H9 (cell line): Measurements from ENCODE around the gene EFCAB11. TPM values are rescaled to one million over a fixed set of nuclear protein-coding genes. Genes with fewer than 3 reads are reported as not detected.

Source experiments
- DNase-seq: peaks from one replicate; pipeline ENCODE4 v3.0.0-alpha.2; 2017
- H2AFZ ChIP-seq: one replicate; pipeline ENCODE4 v1.6.1; 2013; ENCODE audit warnings: mild to moderate bottlenecking, low read length, control low read depth, moderate library complexity
- H2AK5ac ChIP-seq: 2 replicates; pipeline ENCODE4 v1.6.1; 2013; ENCODE audit warnings: low read length, control low read depth, mixed read lengths; ENCODE audit not compliant: insufficient read length
- H2BK120ac ChIP-seq: one replicate; pipeline ENCODE4 v1.6.1; 2013; ENCODE audit warnings: low read depth, mild to moderate bottlenecking, low read length, control low read depth, inconsistent platforms; ENCODE audit not compliant: poor library complexity, severe bottlenecking
- H2BK12ac ChIP-seq: 2 replicates; pipeline ENCODE4 v1.6.1; 2013; ENCODE audit warnings: low read length, control low read depth, mixed read lengths, low read depth; ENCODE audit not compliant: insufficient read length
- H2BK15ac ChIP-seq: 2 replicates; pipeline ENCODE4 v1.6.1; 2013; ENCODE audit warnings: low read depth, low read length, control low read depth
- H2BK20ac ChIP-seq: one replicate; pipeline ENCODE4 v1.6.1; 2013; ENCODE audit warnings: low read depth, mild to moderate bottlenecking, low read length, control low read depth, inconsistent platforms; ENCODE audit not compliant: poor library complexity, severe bottlenecking
- H2BK5ac ChIP-seq: 2 replicates; pipeline ENCODE4 v1.6.1; 2013; ENCODE audit warnings: low read length, control low read depth, mixed read lengths; ENCODE audit not compliant: insufficient read length
- H3K14ac ChIP-seq: 2 replicates; pipeline ENCODE4 v1.6.1; 2013; ENCODE audit warnings: low read length, control low read depth; ENCODE audit not compliant: insufficient read depth
- H3K18ac ChIP-seq: 2 replicates; pipeline ENCODE4 v1.6.1; 2013; ENCODE audit warnings: low read depth, mild to moderate bottlenecking, mixed read lengths, low read length, control low read depth; ENCODE audit not compliant: insufficient read length
- H3K23ac ChIP-seq: 2 replicates; pipeline ENCODE4 v1.6.1; 2013; ENCODE audit warnings: low read length, control low read depth, mixed read lengths, low read depth; ENCODE audit not compliant: insufficient read length
- H3K23me2 ChIP-seq: 2 replicates; pipeline ENCODE4 v1.6.1; 2013; ENCODE audit warnings: low read depth, mild to moderate bottlenecking, mixed read lengths, low read length, control low read depth; ENCODE audit not compliant: insufficient read length, poor library complexity, severe bottlenecking
- H3K27ac ChIP-seq: 2 replicates; pipeline ENCODE4 v1.5.1; 2013; ENCODE audit warnings: low read length, control low read depth, mixed read lengths, low read depth; ENCODE audit not compliant: insufficient read length
- H3K27me3 ChIP-seq: 2 replicates; pipeline ENCODE4 v1.6.1; 2013; ENCODE audit warnings: low read length, control low read depth, inconsistent platforms; ENCODE audit not compliant: insufficient read depth
- H3K4ac ChIP-seq: 2 replicates; pipeline ENCODE4 v1.6.1; 2013; ENCODE audit warnings: low read depth, mild to moderate bottlenecking, control low read depth, inconsistent platforms, low read length, moderate library complexity
- H3K4me1 ChIP-seq: 2 replicates; pipeline ENCODE4 v1.6.1; 2013; ENCODE audit warnings: low read length, control low read depth, inconsistent platforms; ENCODE audit not compliant: insufficient read depth
- H3K4me2 ChIP-seq: 2 replicates; pipeline ENCODE4 v1.6.1; 2013; ENCODE audit warnings: low read length, control low read depth, mixed read lengths; ENCODE audit not compliant: insufficient read length, insufficient read depth
- H3K56ac ChIP-seq: 2 replicates; pipeline ENCODE4 v1.6.1; 2013; ENCODE audit warnings: low read depth, mild to moderate bottlenecking, mixed read lengths, low read length, control low read depth; ENCODE audit not compliant: insufficient read length
- H3K79me1 ChIP-seq: 2 replicates; pipeline ENCODE4 v1.6.1; 2013; ENCODE audit warnings: low read depth, mild to moderate bottlenecking, moderate library complexity, low read length, control low read depth, inconsistent platforms; ENCODE audit not compliant: insufficient read depth, poor library complexity, severe bottlenecking
- H3K79me2 ChIP-seq: 2 replicates; pipeline ENCODE4 v1.6.1; 2013; ENCODE audit warnings: low read length, control low read depth, inconsistent platforms; ENCODE audit not compliant: insufficient read depth
- H3K9ac ChIP-seq: 2 replicates; pipeline ENCODE4 v1.6.1; 2013; ENCODE audit warnings: low read length, control low read depth, mixed read lengths; ENCODE audit not compliant: insufficient read length; ENCODE audit errors: extremely low read depth
- H3K9me3 ChIP-seq: one replicate; pipeline ENCODE4 v1.6.1; 2013; ENCODE audit warnings: low read depth, low read length, inconsistent platforms; ENCODE audit not compliant: control insufficient read depth
- H3T11ph ChIP-seq: one replicate; pipeline ENCODE4 v1.6.1; 2013; ENCODE audit warnings: mild to moderate bottlenecking, low read length, control low read depth, inconsistent platforms
- H4K20me1 ChIP-seq: one replicate; pipeline ENCODE4 v1.6.1; 2013; ENCODE audit not compliant: control insufficient read depth, insufficient read length, insufficient read depth
- H4K5ac ChIP-seq: 2 replicates; pipeline ENCODE4 v1.6.1; 2013; ENCODE audit warnings: low read depth, mild to moderate bottlenecking, mixed read lengths, low read length, control low read depth; ENCODE audit not compliant: insufficient read length
- H4K8ac ChIP-seq: replicated peaks from 2 replicates; pipeline ENCODE4 v1.6.1; 2013; ENCODE audit warnings: low read length, control low read depth, mixed read lengths, low read depth; ENCODE audit not compliant: insufficient read length
- H4K91ac ChIP-seq: 2 replicates; pipeline ENCODE4 v1.6.1; 2013; ENCODE audit warnings: low read depth, mild to moderate bottlenecking, moderate library complexity, mixed read lengths, low read length, control low read depth; ENCODE audit not compliant: insufficient read length
- H3K27ac Mint-ChIP-seq, 3 experiments: 2 replicates in 2 of 3; 3 replicates in 1 of 3; pipeline ENCODE4 v1.8.0; 2020 to 2021; ENCODE audit warnings: mixed read lengths in 3 of 3, mild to moderate bottlenecking in 1 of 3, moderate library complexity in 1 of 3
- H3K27me3 Mint-ChIP-seq: 2 replicates; pipeline ENCODE4 v1.8.0; 2021; ENCODE audit warnings: low read depth, mild to moderate bottlenecking, moderate library complexity, mixed read lengths
- H3K36me3 Mint-ChIP-seq, 3 experiments: 2 replicates in 2 of 3; 3 replicates in 1 of 3; pipeline ENCODE4 v1.8.0; 2020 to 2021; ENCODE audit warnings: low read depth in 3 of 3, mixed read lengths in 3 of 3; ENCODE audit not compliant: insufficient read depth in 1 of 3
- H3K4me1 Mint-ChIP-seq, 2 experiments: 2 replicates each; pipeline ENCODE4 v1.8.0; 2020; ENCODE audit warnings: mixed read lengths in 2 of 2
- H3K4me3 Mint-ChIP-seq, 2 experiments: 2 replicates in 1 of 2; 3 replicates in 1 of 2; pipeline ENCODE4 v1.8.0; 2020 to 2021; ENCODE audit warnings: mild to moderate bottlenecking in 2 of 2, mixed read lengths in 2 of 2, moderate library complexity in 1 of 2
- H3K9me3 Mint-ChIP-seq, 2 experiments: 2 replicates in 1 of 2; 3 replicates in 1 of 2; pipeline ENCODE4 v1.8.0; 2020; ENCODE audit warnings: mild to moderate bottlenecking in 2 of 2, mixed read lengths in 2 of 2, moderate library complexity in 1 of 2
- CTCF ChIP-seq: fragments of 200-600 bp; sonication (generic); conservative IDR thresholded peaks from 3 replicates; pipeline ENCODE4 v1.8.0; 2021; ENCODE audit warnings: antibody characterized with exemption, mild to moderate bottlenecking
- WGBS: extraction: QIAGEN DNeasy Blood & Tissue Kit; methylation state at CpG from one replicate; pipeline ENCODE4 v1.1.7; 2013; ENCODE audit warnings: missing lambda C conversion rate, low lambda C conversion rate, mixed read lengths; ENCODE audit not compliant: insufficient read length; ENCODE audit errors: extremely low coverage; 5-methylcytosine and 5-hydroxymethylcytosine counted together
- total RNA-seq: library from RNA; stranded (reverse); gene quantifications from 2 replicates; pipeline ENCODE4 v1.2.1, GENCODE V29; 2021

EFCAB11 gene
- total RNA-seq, 1 experiment from 2014 or later: 17.4 TPM

DNA sequence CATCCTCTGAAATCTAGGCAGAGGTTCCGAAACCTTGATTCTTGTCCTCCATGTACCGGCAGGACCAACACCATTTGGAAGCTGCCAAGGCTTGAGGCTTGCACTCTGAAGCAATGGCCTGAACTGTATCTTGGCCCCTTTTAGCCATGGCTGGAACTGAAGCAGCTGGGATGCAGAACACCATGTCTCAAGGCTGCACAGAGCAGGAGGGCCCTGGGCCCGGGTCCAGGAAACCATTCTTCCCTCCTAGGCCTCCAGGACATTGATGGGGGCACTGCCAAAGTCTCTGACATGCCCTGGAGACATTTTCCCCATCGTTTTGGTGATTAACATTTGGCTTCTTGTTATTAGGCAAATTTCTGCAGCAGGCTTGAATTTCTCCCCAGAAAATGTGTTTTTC lies 198.7 kb downstream of the EFCAB11 start:
- H3K9ac ChIP-seq: no peak overlapping the region
- no peak overlapping the region for H3K23ac ChIP-seq
- no peak overlapping the region for H3K4me2 ChIP-seq
- H3K9me3 Mint-ChIP-seq: peaks cover 9 to 12% of the 10 kb centered on the region in 2 experiments; a peak in 4 of 5 replicates
- no peak overlapping the region for H4K91ac ChIP-seq
- no peaks in the 10 kb centered on the region for H3K79me1 ChIP-seq
- no peak for DNase-seq
- H4K8ac ChIP-seq: no peak overlapping the region
- H3K4me3 Mint-ChIP-seq: no peak overlapping the region
- H3K4me1 Mint-ChIP-seq: peaks cover 0 to 7% of the 10 kb centered on the region in 2 experiments
- H2AK5ac ChIP-seq: no peak overlapping the region
- no peak overlapping the region for H3K27ac ChIP-seq
- H3K56ac ChIP-seq: no peak overlapping the region
- no peak overlapping the region for H2BK20ac ChIP-seq
- no CpG with 5 or more reads among the region's 4 CpGs for WGBS
- no peaks in the 10 kb centered on the region for H3K27me3 ChIP-seq
- no peak overlapping the region for H2BK12ac ChIP-seq
- H3K9me3 ChIP-seq: no peaks in the 10 kb centered on the region
- H3K18ac ChIP-seq: no peak overlapping the region
- H4K20me1 ChIP-seq: no peaks in the 10 kb centered on the region
- H3K14ac ChIP-seq: no peak overlapping the region
- H3K23me2 ChIP-seq: no peaks in the 10 kb centered on the region
- no peak overlapping the region for H2BK15ac ChIP-seq
- H2AFZ ChIP-seq: no peak overlapping the region
- H4K5ac ChIP-seq: no peak overlapping the region
- no peaks in the 10 kb centered on the region for H3K4me1 ChIP-seq
- H3T11ph ChIP-seq: no peak overlapping the region
- no peak overlapping the region for H2BK120ac ChIP-seq
- no peak overlapping the region for H3K4ac ChIP-seq
- H2BK5ac ChIP-seq: no peak overlapping the region
- TF ChIP-seq CTCF: no peak
- no peaks in the 10 kb centered on the region for H3K79me2 ChIP-seq
- no peak overlapping the region for H3K27ac Mint-ChIP-seq
- peaks cover 4% of the 10 kb centered on the region; the same call in 1 of the 2 replicates for H3K27me3 Mint-ChIP-seq
- peaks cover 7 to 13% (median 9%) of the 10 kb centered on the region in 3 experiments; a peak in 6 of 7 replicates for H3K36me3 Mint-ChIP-seq
